Stimulated activated CD4-positive, alpha-beta T cell treated with anti-CD3 and anti-CD28 coated beads, Interleukin-15, amount 100 ng/mL, for 1 hour (primary cell): ENCODE results near the gene USP49.

Experiments
- DNase-seq, 2 donors: peaks; one replicate each; pipeline ENCODE4 v3.0.0-alpha.2; 2020; ENCODE audit warnings: low read depth in 1 of 2, low spot score in 1 of 2

USP49 gene

DNA sequence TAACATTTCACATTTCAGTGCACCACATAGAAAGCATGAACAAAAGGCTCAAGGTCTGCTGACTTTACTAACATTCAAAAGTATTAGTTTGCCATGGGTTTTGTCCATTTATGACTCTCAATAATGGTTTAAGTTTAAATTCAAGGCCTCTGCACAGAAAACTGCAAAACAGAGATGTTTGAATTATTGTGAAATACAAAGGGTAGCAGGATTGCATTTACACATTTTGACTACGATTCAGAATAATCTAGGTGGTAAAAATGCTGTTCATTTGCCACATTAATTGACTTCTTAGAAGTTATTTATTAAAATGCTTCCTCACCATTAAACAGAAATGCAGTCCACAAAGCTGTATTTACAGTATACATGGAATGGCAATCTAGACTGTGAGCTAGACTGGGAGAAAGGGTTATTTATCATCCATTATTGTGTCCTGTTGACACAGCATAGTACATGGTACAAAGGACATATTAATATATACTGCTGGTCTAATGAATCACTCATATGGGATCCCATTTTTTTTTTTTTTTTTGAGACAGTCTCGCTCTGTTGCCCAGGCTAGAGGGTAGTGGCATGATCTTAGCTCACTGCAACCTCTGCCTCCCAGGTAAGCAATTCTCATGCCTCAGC, 18.0 kb downstream of the USP49 start:
- DNase-seq: no peak

DNA sequence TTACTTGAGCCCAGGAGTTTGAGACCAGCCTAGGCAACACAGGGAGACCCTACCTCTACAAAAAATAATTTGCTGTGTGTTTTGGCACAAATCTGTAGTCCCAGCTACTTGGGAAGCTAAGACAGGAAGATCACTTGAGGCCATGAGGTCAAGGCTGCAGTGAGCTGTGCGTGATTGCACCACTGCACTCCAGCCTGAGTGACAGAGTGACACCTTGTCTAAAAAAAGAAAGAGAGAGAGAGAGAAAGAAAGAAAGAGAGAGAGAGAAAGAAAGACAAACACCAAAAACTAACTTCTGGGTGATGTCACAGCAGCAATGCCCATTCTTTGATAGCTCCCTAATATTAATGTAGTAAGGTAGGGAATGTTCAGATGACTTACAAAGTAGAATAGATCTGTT, 20.4 kb downstream of the USP49 start:
- DNase-seq: no peak

- DNase-seq: no peak
These were observed 23.0 kb downstream of the USP49 start for GRCh38 chr6:41872147-41872546.

DNA sequence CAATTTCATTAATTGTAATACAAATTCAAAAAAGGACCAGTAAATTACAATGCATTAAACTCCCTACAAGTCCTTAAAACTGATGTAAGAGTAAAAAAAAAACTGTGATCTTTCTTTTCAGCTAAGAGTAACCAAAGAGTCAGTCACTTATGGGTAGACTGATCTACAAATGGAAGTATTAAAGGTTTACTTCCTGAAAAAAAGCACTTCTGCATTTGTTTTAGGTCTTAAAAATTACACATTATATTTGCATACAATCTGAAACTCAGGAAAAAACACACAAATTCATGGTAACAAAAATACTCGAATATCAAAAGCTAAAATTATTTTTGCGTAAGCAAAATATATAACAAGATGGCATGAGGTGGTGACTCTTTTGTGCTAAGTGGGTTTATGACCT, 23.5 kb downstream of the USP49 start:
- DNase-seq: no peak

- DNase-seq: no peak
These were observed 35.8 kb downstream of the USP49 start for GRCh38 chr6:41859356-41859755.

DNA sequence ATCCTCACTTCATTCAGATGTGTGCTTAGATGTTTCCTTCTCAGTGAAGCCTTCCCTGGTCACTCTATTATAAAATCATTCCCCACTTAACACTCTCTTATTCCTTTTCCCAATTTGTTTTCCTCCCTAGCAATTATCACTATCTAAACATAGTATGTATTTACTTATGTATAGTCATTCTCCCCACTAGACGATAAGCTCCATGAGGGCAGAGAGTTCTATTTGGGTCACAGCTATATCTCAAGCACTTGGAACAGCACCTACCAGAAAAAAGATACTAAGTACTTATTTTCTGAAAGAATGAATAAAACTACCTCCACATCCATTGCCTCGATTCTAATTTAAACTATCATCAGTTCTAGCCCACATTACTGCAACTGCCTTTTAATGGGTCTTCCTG, 36.5 kb downstream of the USP49 start:
- no peak for DNase-seq

DNA sequence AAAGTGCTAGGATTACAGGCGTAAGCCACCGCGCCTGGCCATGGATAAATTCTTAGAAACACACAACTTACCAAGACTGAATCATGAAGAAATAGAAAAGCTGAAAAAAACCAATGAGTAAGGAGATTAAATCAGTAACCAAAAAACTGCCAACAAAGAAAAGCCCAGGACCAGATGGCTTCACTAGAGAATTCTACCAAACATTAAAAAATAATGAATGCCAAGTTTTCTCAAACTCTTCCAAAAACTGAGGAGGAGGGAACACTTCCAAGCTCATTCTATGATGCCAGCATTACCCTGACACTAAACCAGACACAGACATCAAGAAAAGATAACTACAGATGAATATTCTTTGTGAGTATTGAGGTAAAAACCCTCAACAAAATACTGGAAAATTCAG, 44.3 kb downstream of the USP49 start:
- no peak for DNase-seq

DNA sequence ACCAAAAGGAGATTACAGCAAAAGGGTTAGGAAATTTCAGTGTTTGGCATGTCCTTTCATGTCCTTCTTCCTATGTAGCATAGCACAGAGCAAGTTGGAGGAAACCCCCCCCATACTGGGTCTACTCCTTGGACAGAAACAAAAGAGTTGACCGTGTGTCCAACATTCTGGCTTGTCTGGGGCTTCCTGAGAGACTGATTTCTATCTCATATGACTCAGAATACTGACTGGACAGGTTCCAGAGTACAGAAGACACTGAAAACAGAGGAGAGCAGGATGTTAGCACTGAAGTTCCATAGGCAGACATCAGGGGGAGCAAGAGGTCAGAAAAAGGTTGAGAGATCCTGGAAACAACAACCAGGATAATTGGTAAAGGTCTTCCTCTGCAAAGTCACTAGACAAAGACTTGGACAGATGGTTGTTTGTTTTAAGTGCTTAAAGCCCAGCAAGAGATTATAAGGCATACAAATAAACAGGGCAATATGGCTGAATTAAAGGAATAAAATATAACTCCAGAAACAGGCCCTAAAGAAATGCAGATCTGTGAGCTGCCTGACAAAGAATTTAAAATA, 48.4 kb downstream of the USP49 start:
- peak in 1 of 2 donors; percentile 9 for DNase-seq

DNA sequence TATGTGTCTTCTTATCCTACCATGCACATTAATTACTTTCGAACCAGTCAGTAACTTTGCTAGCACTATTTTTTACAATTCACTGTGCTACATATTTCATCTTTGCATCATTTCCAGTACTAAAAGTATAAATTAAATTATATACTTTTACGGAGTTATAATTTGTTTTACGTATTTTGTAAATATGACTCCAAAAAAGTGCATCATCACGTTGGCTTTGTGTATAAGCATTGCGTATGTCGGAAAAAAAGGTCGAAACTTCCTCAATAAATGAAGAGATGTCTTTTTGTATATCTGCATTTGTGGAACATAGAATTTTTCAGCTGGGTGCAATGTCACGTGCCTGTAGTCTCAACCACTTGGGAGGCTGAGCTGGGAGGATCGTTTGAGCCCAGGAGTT, 52.0 kb downstream of the USP49 start:
- no peak for DNase-seq

GRCh38 chr6:41840326-41840725, 54.8 kb downstream of the USP49 start:
- DNase-seq: no peak

DNA sequence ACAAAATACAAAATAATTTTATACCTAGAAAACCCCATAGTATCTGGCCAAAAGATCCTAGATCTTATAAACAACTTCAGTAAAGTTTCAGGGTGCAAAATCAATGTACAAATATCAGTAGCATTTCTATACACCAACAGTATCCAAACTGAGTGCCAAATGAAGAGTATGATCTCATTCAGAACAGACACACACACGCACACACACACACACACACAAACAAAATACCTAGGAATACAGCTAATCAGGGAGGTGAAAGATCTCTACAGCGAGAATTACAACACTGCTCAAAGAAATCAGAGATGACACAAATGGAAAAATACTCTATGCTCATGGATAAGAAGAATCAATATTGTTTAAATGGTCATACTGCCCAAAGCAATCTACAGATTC, 58.5 kb downstream of the USP49 start:
- DNase-seq: no peak

DNA sequence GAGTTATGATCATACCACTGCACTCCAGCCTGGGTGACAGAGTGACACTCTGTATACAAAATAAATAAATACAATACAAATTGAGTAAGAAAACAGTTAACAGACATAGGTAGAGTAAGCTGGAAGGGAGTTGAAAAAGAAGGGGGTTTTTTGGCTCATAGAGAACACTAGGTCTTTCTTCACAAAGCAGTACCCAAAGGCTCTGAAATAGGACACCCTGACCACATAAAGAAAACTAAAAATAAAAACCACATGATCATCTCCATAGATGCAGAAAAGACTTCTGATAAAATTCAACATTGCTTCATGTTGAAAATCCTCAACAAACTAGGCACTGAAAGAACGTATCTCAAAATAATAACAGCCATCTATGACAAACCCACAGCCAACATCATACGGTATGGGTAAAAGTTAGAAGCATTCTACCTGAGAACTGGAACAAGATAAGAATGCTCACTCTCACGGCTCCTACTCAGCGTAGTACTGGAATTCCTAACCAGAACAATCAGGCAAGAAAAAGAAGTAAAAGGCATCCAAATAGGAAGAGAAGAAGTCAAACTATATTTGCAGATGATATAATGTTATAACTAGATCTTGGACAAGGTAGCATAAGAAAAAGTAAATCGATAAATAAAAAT, 59.0 kb downstream of the USP49 start:
- no peak for DNase-seq

DNA sequence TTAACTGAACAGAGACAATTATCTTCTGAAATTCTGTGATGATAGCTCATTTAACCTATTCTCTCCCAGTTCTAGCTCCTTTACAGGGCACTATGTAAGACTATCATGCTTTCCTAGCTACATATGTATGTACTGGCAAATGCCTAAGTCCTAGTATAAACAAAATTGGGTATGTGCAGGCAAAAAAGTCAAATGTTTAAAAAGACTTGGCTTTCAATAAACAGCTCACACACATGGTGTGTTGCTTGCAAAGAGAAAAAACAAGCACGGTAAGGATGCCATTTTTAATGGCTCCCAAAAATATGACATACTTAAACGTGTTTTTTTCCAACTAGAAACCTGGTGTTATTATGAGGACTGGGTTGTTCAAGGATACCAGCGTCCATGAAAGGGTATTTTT, 62.9 kb downstream of the USP49 start:
- no peak for DNase-seq

- DNase-seq: no peak
These were observed 68.7 kb downstream of the USP49 start for GRCh38 chr6:41826343-41827022.

- no peak for DNase-seq
These were observed 70.3 kb downstream of the USP49 start for GRCh38 chr6:41824571-41825569.

DNA sequence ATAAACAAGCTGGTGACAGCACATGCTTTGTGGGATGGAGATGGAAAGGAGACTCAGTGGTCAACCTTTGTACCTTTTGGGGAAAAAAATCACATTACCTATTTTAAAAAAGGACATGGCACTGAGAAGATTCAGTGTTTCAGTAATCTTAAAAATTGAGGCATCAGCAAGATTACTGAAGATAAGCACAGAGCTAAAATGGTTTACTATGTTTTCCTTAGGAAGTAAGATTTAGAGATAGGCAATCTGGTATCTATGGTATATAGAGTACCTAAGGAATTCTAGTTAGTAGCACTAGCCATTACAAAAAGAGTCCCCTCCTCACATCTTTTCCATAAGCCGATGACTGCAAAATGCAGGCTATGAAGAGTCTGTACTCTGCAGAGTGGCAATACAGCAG, 72.0 kb downstream of the USP49 start:
- DNase-seq: no peak

DNA sequence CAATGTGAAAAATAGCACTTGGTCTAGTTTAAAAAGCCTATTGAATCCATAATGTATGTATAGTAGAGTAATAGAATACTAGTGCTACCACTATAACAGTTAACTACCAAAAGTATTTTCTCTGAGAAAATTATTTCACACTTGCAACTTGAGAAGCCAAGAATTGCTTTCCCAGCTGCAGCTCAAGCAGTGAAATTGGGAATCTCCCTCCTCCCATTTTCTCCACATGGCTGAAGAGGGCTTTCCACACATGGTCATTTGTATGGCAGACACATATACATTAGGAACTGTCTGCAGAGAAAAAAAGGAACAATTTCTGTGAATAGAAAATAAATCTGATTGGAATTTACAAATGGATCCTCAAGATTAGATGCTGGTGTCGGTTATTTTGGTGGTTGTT, 73.2 kb downstream of the USP49 start:
- DNase-seq: no peak

- DNase-seq: no peak
These were observed 73.9 kb downstream of the USP49 start for GRCh38 chr6:41821266-41821665.

GRCh38 chr6:41818271-41819054, 76.7 kb downstream of the USP49 start:
- no peak for DNase-seq

- no peak for DNase-seq
These were observed 79.6 kb downstream of the USP49 start for GRCh38 chr6:41815587-41815986.
